A673 (cell line): ENCODE data around the gene PIGO. TPM values are rescaled to one million over a fixed set of nuclear protein-coding genes. Genes with fewer than 3 reads are reported as not detected.

ENCODE experiments used
- BruUV-seq: library from RNA; stranded (reverse); fragments of 400-500 nt; replicated peaks from 2 replicates; lab custom pipeline; 2021; lab: Mats Ljungman, UMichigan
- CTCF ChIA-PET: fragments of 300-600 bp; sonication (Branson Sonifier 250); formaldehyde crosslinking; loops from one replicate; lab custom pipeline; 2022; ENCODE audit warnings: antibody characterized with exemption; lab: Charles Lee
- POLR2A ChIA-PET: fragments of 300-600 bp; sonication (Branson Sonifier 250); formaldehyde crosslinking; loops from one replicate; lab custom pipeline; 2022; ENCODE audit warnings: antibody characterized with exemption; ENCODE audit not compliant: low non-redundant PET; lab: Charles Lee
- DNase-seq: peaks from one replicate; pipeline ENCODE4 v3.0.0-alpha.2; 2015; ENCODE audit warnings: low spot score
- H3K27ac ChIP-seq: fragments of 200-600 bp; sonication (generic); 2 replicates; pipeline ENCODE4 v1.5.1; 2016; ENCODE audit warnings: mixed run types, low read depth, mild to moderate bottlenecking, mixed read lengths, antibody characterized with exemption, low read length; ENCODE audit not compliant: poor library complexity, severe bottlenecking
- H3K27me3 ChIP-seq: fragments of 200-600 bp; sonication (generic); replicated peaks from 2 replicates; pipeline ENCODE4 v1.6.1; 2017; ENCODE audit warnings: mixed run types, low read depth, mild to moderate bottlenecking, mixed read lengths, antibody characterized with exemption, low read length; ENCODE audit not compliant: insufficient read depth, poor library complexity
- H3K36me3 ChIP-seq: fragments of 200-600 bp; sonication (generic); 2 replicates; pipeline ENCODE4 v1.6.1; 2016; ENCODE audit warnings: mixed run types, mild to moderate bottlenecking, mixed read lengths, antibody characterized with exemption, low read length; ENCODE audit not compliant: insufficient read depth, poor library complexity, severe bottlenecking
- H3K4me1 ChIP-seq: fragments of 200-600 bp; sonication (generic); 2 replicates; pipeline ENCODE4 v1.6.1; 2017; ENCODE audit warnings: mixed run types, mild to moderate bottlenecking, mixed read lengths, antibody characterized with exemption, low read length; ENCODE audit not compliant: insufficient read depth, poor library complexity, severe bottlenecking
- H3K4me3 ChIP-seq: fragments of 200-600 bp; sonication (generic); 2 replicates; pipeline ENCODE4 v1.5.1; 2016; ENCODE audit warnings: low read depth, mixed run types, mild to moderate bottlenecking, mixed read lengths, low read length; ENCODE audit not compliant: poor library complexity, severe bottlenecking
- H3K9me3 ChIP-seq: fragments of 200-600 bp; sonication (generic); 2 replicates; pipeline ENCODE4 v1.6.1; 2016; ENCODE audit warnings: mixed run types, low read depth, mild to moderate bottlenecking, mixed read lengths, antibody characterized with exemption, low read length; ENCODE audit not compliant: poor library complexity, severe bottlenecking
- EZH2 ChIP-seq: fragments of 200-600 bp; sonication (generic); IDR thresholded peaks from 2 replicates; pipeline ENCODE4 v1.6.1; 2017; ENCODE audit warnings: borderline replicate concordance, low read depth, mild to moderate bottlenecking, mixed read lengths, antibody characterized with exemption, low read length; ENCODE audit not compliant: poor library complexity, severe bottlenecking
- intact Hi-C: fragments of 100-400 bp; cut with micrococcal nuclease; formaldehyde crosslinking; loops from one replicate; pipeline ENCODE4 v1.10.0; 2022; ENCODE audit not compliant: unreplicated experiment
- total RNA-seq: library from RNA; stranded (reverse); gene quantifications from 2 replicates; pipeline ENCODE4 v1.2.3, GENCODE V29; 2021
- TF ChIP-seq, protein P1 (sequence below): fragments of 300-800, 200-600 bp; sonication (generic); conservative IDR thresholded peaks from 2 replicates; pipeline ENCODE4 v1.5.1; 2017; ENCODE audit warnings: low read depth, mild to moderate bottlenecking, antibody characterized with exemption, low read length, moderate library complexity, mixed read lengths

The PIGO gene
- total RNA-seq, 1 experiment from 2014 or later: 32.9 TPM

GRCh38 chr9:35107297-35108290 lies 11.2 kb upstream of the PIGO start:
- intact Hi-C loops: no loop called here
- no peak for TF ChIP-seq EZH2
- TF ChIP-seq, protein P1, sequence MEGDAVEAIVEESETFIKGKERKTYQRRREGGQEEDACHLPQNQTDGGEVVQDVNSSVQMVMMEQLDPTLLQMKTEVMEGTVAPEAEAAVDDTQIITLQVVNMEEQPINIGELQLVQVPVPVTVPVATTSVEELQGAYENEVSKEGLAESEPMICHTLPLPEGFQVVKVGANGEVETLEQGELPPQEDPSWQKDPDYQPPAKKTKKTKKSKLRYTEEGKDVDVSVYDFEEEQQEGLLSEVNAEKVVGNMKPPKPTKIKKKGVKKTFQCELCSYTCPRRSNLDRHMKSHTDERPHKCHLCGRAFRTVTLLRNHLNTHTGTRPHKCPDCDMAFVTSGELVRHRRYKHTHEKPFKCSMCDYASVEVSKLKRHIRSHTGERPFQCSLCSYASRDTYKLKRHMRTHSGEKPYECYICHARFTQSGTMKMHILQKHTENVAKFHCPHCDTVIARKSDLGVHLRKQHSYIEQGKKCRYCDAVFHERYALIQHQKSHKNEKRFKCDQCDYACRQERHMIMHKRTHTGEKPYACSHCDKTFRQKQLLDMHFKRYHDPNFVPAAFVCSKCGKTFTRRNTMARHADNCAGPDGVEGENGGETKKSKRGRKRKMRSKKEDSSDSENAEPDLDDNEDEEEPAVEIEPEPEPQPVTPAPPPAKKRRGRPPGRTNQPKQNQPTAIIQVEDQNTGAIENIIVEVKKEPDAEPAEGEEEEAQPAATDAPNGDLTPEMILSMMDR: no peak
- no peak for DNase-seq
- Histone ChIP-seq H3K4me1 (peaks cover 26% of the 10 kb centered on the region), H3K36me3 (peaks cover 5% of the 10 kb centered on the region), H3K27ac (no peak overlapping the region), H3K9me3 (no peaks in the 10 kb centered on the region), H3K27me3 (no peaks in the 10 kb centered on the region), H3K4me3 (no peak overlapping the region)
- no TSS peak for BruUV-seq
- ChIA-PET POLR2A (no interaction called here), CTCF (no interaction called here)

DNA sequence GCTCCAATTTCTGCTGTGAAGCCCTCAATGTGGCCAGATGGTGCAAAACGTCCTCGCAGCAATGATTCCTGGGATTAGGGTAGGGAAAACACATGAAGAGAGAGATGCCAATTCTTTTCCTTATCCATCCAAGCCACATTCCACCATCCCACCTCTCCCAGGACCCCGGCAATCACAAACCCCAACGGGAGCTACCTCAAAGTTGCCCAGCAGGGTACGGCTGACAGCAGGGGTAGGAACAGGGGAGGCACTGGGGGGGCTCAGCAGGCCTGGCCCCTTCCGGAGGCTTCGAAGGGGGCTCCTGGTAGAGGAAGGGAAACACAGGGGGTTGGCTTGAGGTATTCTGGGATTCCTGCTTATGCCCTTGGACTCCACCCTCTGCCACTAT lies 9.9 kb upstream of the PIGO start:
- intact Hi-C loops: no loop called here
- Histone ChIP-seq H3K9me3 (no peaks in the 10 kb centered on the region), H3K36me3 (peaks cover 8% of the 10 kb centered on the region), H3K27ac (no peak overlapping the region), H3K27me3 (no peaks in the 10 kb centered on the region), H3K4me1 (peaks cover 24% of the 10 kb centered on the region), H3K4me3 (no peak overlapping the region)
- ChIA-PET POLR2A (no interaction called here), CTCF (no interaction called here)
- no TSS peak for BruUV-seq
- DNase-seq: no peak
- no peak for TF ChIP-seq EZH2

GRCh38 chr9:35105571-35106342 lies 9.4 kb upstream of the PIGO start:
- POLR2A ChIA-PET: no interaction called here

More at GRCh38 chr9:35105571-35106342, 9.4 kb upstream of the PIGO start:
- Histone ChIP-seq H3K36me3 (peaks cover 13% of the 10 kb centered on the region), H3K9me3 (no peaks in the 10 kb centered on the region), H3K4me1 (peaks cover 20% of the 10 kb centered on the region), H3K4me3 (no peak overlapping the region), H3K27ac (no peak overlapping the region), H3K27me3 (no peaks in the 10 kb centered on the region)
- BruUV-seq: no TSS peak
- no peak for DNase-seq
- CTCF ChIA-PET: no interaction called here
- intact Hi-C loops: no loop called here
- TF ChIP-seq EZH2: no peak
- TF ChIP-seq, protein P1: no peak
